WTC11 (cell line): ENCODE data around the gene RPTOR. TPM values are rescaled to one million over a fixed set of nuclear protein-coding genes. Genes with fewer than 3 reads are reported as not detected.

ENCODE experiments used
- ATAC-seq: fragments of 200-7000 bp; cut with Tn5 transposase; 2 replicates; pipeline ENCODE4 v1.10.0; 2021; ENCODE audit warnings: mild to moderate bottlenecking, moderate library complexity
- CTCF ChIA-PET: fragments of 300-600 bp; sonication (Branson Sonifier 250); formaldehyde crosslinking; loops from one replicate; lab custom pipeline; 2021; ENCODE audit warnings: antibody characterized with exemption; lab: Charles Lee
- POLR2A ChIA-PET: fragments of 350-600 bp; sonication (Branson Sonifier 250); formaldehyde crosslinking; loops from one replicate; lab custom pipeline; 2021; ENCODE audit warnings: antibody characterized with exemption; lab: Charles Lee
- DNase-seq: peaks from one replicate; pipeline ENCODE4 v3.0.0; 2021; ENCODE audit warnings: low spot score
- H3K27ac Mint-ChIP-seq: 2 replicates; pipeline ENCODE4 v1.8.0; 2021; ENCODE audit warnings: mixed read lengths
- H3K27me3 Mint-ChIP-seq: 2 replicates; pipeline ENCODE4 v1.8.0; 2021; ENCODE audit warnings: low read depth, mild to moderate bottlenecking, moderate library complexity, mixed read lengths
- H3K36me3 Mint-ChIP-seq: 2 replicates; pipeline ENCODE4 v1.8.0; 2021; ENCODE audit warnings: mixed read lengths
- H3K4me1 Mint-ChIP-seq: 2 replicates; pipeline ENCODE4 v1.8.0; 2022; ENCODE audit warnings: mixed read lengths
- H3K4me3 Mint-ChIP-seq: 2 replicates; pipeline ENCODE4 v1.8.0; 2021; ENCODE audit warnings: mild to moderate bottlenecking, moderate library complexity, mixed read lengths
- H3K9me3 Mint-ChIP-seq: 2 replicates; pipeline ENCODE4 v1.8.0; 2021; ENCODE audit warnings: mixed read lengths
- ATF1 ChIP-seq: sonication (generic); formaldehyde crosslinking; IDR thresholded peaks from 2 replicates; pipeline ENCODE4 v1.8.1; 2023; ENCODE audit warnings: mild to moderate bottlenecking, moderate library complexity, missing genetic modification reagents
- ESRRA ChIP-seq: sonication (generic); formaldehyde crosslinking; IDR thresholded peaks from 2 replicates; pipeline ENCODE4 v1.8.1; 2022; ENCODE audit warnings: mild to moderate bottlenecking, missing genetic modification reagents, borderline replicate concordance
- JUN ChIP-seq: sonication (generic); formaldehyde crosslinking; IDR thresholded peaks from 2 replicates; pipeline ENCODE4 v1.8.0; 2023; ENCODE audit warnings: mild to moderate bottlenecking, missing genetic modification reagents
- MYBL2 ChIP-seq: sonication (generic); formaldehyde crosslinking; IDR thresholded peaks from 2 replicates; pipeline ENCODE4 v1.8.1; 2023; ENCODE audit warnings: mild to moderate bottlenecking, moderate library complexity, missing genetic modification reagents
- NR1H2 ChIP-seq: sonication (generic); formaldehyde crosslinking; IDR thresholded peaks from 2 replicates; pipeline ENCODE4 v1.9.0; 2021; ENCODE audit warnings: mild to moderate bottlenecking, moderate library complexity, missing genetic modification reagents
- RORB ChIP-seq: fragments of 250-450 bp; sonication (Bioruptor Pico); IDR thresholded peaks from 2 replicates; pipeline ENCODE4 v1.9.0; 2021; ENCODE audit warnings: mild to moderate bottlenecking
- TEAD1 ChIP-seq: sonication (generic); formaldehyde crosslinking; IDR thresholded peaks from 2 replicates; pipeline ENCODE4 v1.8.0; 2022; ENCODE audit warnings: mild to moderate bottlenecking, missing genetic modification reagents
- TEAD4 ChIP-seq: sonication (generic); formaldehyde crosslinking; IDR thresholded peaks from 2 replicates; pipeline ENCODE4 v1.8.0; 2022; ENCODE audit warnings: mild to moderate bottlenecking, missing genetic modification reagents
- ZNF232 ChIP-seq: sonication (generic); formaldehyde crosslinking; IDR thresholded peaks from 2 replicates; pipeline ENCODE4 v1.8.0; 2022; ENCODE audit warnings: mild to moderate bottlenecking, missing genetic modification reagents
- ZNF423 ChIP-seq: fragments of 250-450 bp; sonication (Bioruptor Pico); IDR thresholded peaks from 2 replicates; pipeline ENCODE4 v2.1.2; 2022; ENCODE audit warnings: mild to moderate bottlenecking, moderate library complexity
- ZNF671 ChIP-seq: fragments of 250-450 bp; sonication (Bioruptor Pico); IDR thresholded peaks from 2 replicates; pipeline ENCODE4 v1.8.0; 2021; ENCODE audit warnings: mild to moderate bottlenecking
- total RNA-seq: library from RNA; stranded (reverse); gene quantifications from 3 replicates; pipeline ENCODE4 v1.2.3, GENCODE V29; 2021
- TF ChIP-seq, protein P1 (sequence below): sonication (generic); formaldehyde crosslinking; IDR thresholded peaks from 2 replicates; pipeline ENCODE4 v1.8.1; 2022; ENCODE audit warnings: low read depth, mild to moderate bottlenecking, moderate library complexity, missing genetic modification reagents, borderline replicate concordance
- TF ChIP-seq, protein P2 (sequence below): fragments of 250-450 bp; sonication (Bioruptor Pico); IDR thresholded peaks from 2 replicates; pipeline ENCODE4 v1.9.0; 2021; ENCODE audit warnings: mild to moderate bottlenecking
- TF ChIP-seq, protein P3 (sequence below): sonication (generic); formaldehyde crosslinking; IDR thresholded peaks from 2 replicates; pipeline ENCODE4 v1.8.0; 2023; ENCODE audit warnings: missing genetic modification reagents
- TF ChIP-seq, protein P4 (sequence below): sonication (generic); formaldehyde crosslinking; conservative IDR thresholded peaks from 2 replicates; pipeline ENCODE4 v1.8.1; 2023; ENCODE audit warnings: mild to moderate bottlenecking, low read depth, missing genetic modification reagents, moderate library complexity
- TF ChIP-seq, protein P5 (sequence below): sonication (generic); formaldehyde crosslinking; IDR thresholded peaks from 2 replicates; pipeline ENCODE4 v1.8.1; 2022; ENCODE audit warnings: low read depth, missing genetic modification reagents, borderline replicate concordance

Gene RPTOR
- total RNA-seq, 1 experiment from 2014 or later, result 41.0 TPM

DNA sequence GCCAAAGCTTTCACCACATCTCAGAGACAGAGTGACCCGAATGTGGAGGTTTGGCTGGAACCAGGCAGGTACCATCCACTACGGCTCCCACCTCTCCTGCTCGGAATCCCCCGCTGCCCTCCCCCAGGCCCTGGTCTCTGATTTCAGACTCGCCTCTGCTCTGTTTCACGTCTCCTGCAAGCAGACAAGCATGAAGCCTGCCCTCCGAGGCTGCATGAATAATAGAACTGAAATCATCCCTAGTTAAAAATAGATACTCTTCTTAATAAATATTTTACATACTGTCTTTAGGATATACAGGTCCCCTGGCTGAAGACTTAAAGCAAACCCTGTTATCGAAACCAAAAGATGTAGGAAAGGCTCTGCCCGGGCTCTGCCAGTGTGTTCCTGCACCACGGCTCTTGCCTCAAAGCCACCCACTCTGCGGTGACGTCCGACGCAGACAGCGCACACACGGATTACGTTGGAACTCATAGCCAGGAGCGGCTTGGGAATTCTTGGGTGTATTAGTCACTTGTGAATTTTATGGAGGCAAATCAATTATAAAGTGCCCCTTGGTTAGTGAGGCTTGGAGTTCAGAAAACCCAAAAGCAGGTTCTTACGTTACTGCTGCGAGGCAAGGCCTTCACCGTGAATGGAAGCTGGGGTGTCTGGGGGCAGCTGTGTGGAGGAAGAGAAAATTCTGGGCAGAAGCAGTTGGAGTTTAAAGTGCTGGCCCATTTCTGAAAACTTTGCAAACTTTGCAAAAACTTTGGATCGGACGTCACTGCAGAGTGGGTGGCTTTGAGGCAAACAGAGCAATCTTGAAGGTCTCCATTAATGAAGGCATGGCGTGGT is 42.7 kb upstream of the RPTOR start:
- H3K4me1 Mint-ChIP-seq, result peaks cover 4% of the 10 kb centered on the region
- TF ChIP-seq ZNF423 (CRISPR knock-in tag) (no peak), RORB (CRISPR knock-in tag) (no peak), ZNF671 (CRISPR knock-in tag) (no peak), ATF1 (no peak)
- TF ChIP-seq, protein P1, sequence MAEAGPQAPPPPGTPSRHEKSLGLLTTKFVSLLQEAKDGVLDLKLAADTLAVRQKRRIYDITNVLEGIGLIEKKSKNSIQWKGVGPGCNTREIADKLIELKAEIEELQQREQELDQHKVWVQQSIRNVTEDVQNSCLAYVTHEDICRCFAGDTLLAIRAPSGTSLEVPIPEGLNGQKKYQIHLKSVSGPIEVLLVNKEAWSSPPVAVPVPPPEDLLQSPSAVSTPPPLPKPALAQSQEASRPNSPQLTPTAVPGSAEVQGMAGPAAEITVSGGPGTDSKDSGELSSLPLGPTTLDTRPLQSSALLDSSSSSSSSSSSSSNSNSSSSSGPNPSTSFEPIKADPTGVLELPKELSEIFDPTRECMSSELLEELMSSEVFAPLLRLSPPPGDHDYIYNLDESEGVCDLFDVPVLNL (CRISPR knock-in tag), result no peak
- H3K27ac Mint-ChIP-seq, result no peak overlapping the region
- ATAC-seq (no peak), DNase-seq (no peak)
- H3K27me3 Mint-ChIP-seq, result no peaks in the 10 kb centered on the region
- no peaks in the 10 kb centered on the region for H3K36me3 Mint-ChIP-seq
- ChIA-PET CTCF (interaction anchor here (0.6 to 1.5 kb wide), 3 partner anchors 15 to 75 kb away, joined by 3 to 4 read pairs (median 3); no protein-coding TSS in a partner anchor), POLR2A (no interaction called here)
- no peak overlapping the region for H3K4me3 Mint-ChIP-seq
- no peaks in the 10 kb centered on the region for H3K9me3 Mint-ChIP-seq

DNA sequence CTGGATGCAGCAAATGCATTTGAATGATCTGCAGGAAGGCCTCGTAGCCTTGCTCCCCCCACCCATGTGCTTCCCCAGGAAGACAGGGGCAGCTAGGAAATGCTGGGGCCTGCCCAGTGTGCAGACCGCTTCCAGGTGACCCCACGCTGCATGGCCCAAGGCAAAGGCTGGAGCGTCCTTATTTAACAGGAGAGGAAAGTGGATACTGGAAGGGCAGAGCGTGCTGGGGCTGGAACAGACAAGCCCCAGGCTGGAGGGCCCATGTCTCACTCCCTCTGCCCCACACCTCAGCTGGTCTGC is 42.1 kb upstream of the RPTOR start:
- Mint-ChIP-seq H3K27ac (no peak overlapping the region), H3K4me1 (peaks cover 4% of the 10 kb centered on the region), H3K4me3 (no peak overlapping the region), H3K9me3 (no peaks in the 10 kb centered on the region), H3K36me3 (no peaks in the 10 kb centered on the region), H3K27me3 (no peaks in the 10 kb centered on the region)
- DNase-seq (no peak), ATAC-seq (no peak)
- ChIA-PET CTCF (no interaction called here), POLR2A (no interaction called here)
- TF ChIP-seq MYBL2 (CRISPR knock-in tag), result no peak
- no peak for TF ChIP-seq NR1H2 (CRISPR knock-in tag)
- no peak for TF ChIP-seq TEAD1
- TF ChIP-seq, protein P2, sequence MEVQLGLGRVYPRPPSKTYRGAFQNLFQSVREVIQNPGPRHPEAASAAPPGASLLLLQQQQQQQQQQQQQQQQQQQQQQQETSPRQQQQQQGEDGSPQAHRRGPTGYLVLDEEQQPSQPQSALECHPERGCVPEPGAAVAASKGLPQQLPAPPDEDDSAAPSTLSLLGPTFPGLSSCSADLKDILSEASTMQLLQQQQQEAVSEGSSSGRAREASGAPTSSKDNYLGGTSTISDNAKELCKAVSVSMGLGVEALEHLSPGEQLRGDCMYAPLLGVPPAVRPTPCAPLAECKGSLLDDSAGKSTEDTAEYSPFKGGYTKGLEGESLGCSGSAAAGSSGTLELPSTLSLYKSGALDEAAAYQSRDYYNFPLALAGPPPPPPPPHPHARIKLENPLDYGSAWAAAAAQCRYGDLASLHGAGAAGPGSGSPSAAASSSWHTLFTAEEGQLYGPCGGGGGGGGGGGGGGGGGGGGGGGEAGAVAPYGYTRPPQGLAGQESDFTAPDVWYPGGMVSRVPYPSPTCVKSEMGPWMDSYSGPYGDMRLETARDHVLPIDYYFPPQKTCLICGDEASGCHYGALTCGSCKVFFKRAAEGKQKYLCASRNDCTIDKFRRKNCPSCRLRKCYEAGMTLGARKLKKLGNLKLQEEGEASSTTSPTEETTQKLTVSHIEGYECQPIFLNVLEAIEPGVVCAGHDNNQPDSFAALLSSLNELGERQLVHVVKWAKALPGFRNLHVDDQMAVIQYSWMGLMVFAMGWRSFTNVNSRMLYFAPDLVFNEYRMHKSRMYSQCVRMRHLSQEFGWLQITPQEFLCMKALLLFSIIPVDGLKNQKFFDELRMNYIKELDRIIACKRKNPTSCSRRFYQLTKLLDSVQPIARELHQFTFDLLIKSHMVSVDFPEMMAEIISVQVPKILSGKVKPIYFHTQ (CRISPR knock-in tag), result no peak
- TF ChIP-seq, protein P3, sequence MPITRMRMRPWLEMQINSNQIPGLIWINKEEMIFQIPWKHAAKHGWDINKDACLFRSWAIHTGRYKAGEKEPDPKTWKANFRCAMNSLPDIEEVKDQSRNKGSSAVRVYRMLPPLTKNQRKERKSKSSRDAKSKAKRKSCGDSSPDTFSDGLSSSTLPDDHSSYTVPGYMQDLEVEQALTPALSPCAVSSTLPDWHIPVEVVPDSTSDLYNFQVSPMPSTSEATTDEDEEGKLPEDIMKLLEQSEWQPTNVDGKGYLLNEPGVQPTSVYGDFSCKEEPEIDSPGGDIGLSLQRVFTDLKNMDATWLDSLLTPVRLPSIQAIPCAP, result no peak
- no peak for TF ChIP-seq ZNF232 (CRISPR knock-in tag)
- no peak for TF ChIP-seq ESRRA (CRISPR knock-in tag)
- TF ChIP-seq, protein P4, sequence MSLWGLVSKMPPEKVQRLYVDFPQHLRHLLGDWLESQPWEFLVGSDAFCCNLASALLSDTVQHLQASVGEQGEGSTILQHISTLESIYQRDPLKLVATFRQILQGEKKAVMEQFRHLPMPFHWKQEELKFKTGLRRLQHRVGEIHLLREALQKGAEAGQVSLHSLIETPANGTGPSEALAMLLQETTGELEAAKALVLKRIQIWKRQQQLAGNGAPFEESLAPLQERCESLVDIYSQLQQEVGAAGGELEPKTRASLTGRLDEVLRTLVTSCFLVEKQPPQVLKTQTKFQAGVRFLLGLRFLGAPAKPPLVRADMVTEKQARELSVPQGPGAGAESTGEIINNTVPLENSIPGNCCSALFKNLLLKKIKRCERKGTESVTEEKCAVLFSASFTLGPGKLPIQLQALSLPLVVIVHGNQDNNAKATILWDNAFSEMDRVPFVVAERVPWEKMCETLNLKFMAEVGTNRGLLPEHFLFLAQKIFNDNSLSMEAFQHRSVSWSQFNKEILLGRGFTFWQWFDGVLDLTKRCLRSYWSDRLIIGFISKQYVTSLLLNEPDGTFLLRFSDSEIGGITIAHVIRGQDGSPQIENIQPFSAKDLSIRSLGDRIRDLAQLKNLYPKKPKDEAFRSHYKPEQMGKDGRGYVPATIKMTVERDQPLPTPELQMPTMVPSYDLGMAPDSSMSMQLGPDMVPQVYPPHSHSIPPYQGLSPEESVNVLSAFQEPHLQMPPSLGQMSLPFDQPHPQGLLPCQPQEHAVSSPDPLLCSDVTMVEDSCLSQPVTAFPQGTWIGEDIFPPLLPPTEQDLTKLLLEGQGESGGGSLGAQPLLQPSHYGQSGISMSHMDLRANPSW (CRISPR knock-in tag), result no peak
- TF ChIP-seq, protein P5, sequence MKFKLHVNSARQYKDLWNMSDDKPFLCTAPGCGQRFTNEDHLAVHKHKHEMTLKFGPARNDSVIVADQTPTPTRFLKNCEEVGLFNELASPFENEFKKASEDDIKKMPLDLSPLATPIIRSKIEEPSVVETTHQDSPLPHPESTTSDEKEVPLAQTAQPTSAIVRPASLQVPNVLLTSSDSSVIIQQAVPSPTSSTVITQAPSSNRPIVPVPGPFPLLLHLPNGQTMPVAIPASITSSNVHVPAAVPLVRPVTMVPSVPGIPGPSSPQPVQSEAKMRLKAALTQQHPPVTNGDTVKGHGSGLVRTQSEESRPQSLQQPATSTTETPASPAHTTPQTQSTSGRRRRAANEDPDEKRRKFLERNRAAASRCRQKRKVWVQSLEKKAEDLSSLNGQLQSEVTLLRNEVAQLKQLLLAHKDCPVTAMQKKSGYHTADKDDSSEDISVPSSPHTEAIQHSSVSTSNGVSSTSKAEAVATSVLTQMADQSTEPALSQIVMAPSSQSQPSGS (CRISPR knock-in tag), result no peak
- TF ChIP-seq ZNF423 (CRISPR knock-in tag), result no peak
- no peak for TF ChIP-seq TEAD4
- no peak for TF ChIP-seq JUN (CRISPR knock-in tag)
